Neural cell (in vitro differentiated cells): ENCODE results near the gene SYT2. TPM values are rescaled to one million over a fixed set of nuclear protein-coding genes. Genes with fewer than 3 reads are reported as not detected.

Experiments used
- H2AFZ ChIP-seq: fragments of 200-600, 300-800 bp; sonication (generic), shearing (Covaris generic); 2 replicates; pipeline ENCODE4 v1.6.0; 2014; ENCODE audit warnings: low read depth, mild to moderate bottlenecking, antibody characterized with exemption, low read length, moderate library complexity
- H3F3A ChIP-seq: fragments of 200-600 bp; shearing (Covaris generic); 2 replicates; pipeline ENCODE4 v1.6.1; 2016; ENCODE audit warnings: mild to moderate bottlenecking, moderate library complexity, mixed read lengths, antibody characterized with exemption, low read length; ENCODE audit not compliant: insufficient read depth, poor library complexity, severe bottlenecking
- H3K27ac ChIP-seq: fragments of 200-600, 300-800 bp; sonication (generic), shearing (Covaris generic); 2 replicates; pipeline ENCODE4 v1.5.1; 2014; ENCODE audit warnings: mild to moderate bottlenecking, low read length, moderate library complexity
- H3K27me3 ChIP-seq: fragments of 300-800, 200-600 bp; sonication (generic), shearing (Covaris generic); 2 replicates; pipeline ENCODE4 v1.6.0; 2014; ENCODE audit warnings: mild to moderate bottlenecking, low read depth, low read length, moderate library complexity; ENCODE audit not compliant: insufficient read depth
- H3K36me3 ChIP-seq: fragments of 300-800, 200-600 bp; sonication (generic), shearing (Covaris generic); 2 replicates; pipeline ENCODE4 v1.5.1; 2014; ENCODE audit warnings: mild to moderate bottlenecking, antibody characterized with exemption, low read length, moderate library complexity; ENCODE audit not compliant: insufficient read depth
- H3K4me2 ChIP-seq: fragments of 300-800, 200-600 bp; sonication (generic), shearing (Covaris generic); 2 replicates; pipeline ENCODE4 v1.6.0; 2014; ENCODE audit warnings: mild to moderate bottlenecking, low read length
- H3K4me3 ChIP-seq: fragments of 300-800, 200-600 bp; sonication (generic), shearing (Covaris generic); 2 replicates; pipeline ENCODE4 v1.5.1; 2014; ENCODE audit warnings: mild to moderate bottlenecking, low read length, moderate library complexity
- H3K79me2 ChIP-seq: fragments of 200-600 bp; shearing (Covaris generic); replicated peaks from 2 replicates; pipeline ENCODE4 v1.6.0; 2014; ENCODE audit warnings: mild to moderate bottlenecking, low read length, moderate library complexity; ENCODE audit not compliant: insufficient read depth
- H3K9ac ChIP-seq: fragments of 300-800, 200-600 bp; sonication (generic), shearing (Covaris generic); 2 replicates; pipeline ENCODE4 v1.6.1; 2016; ENCODE audit warnings: mild to moderate bottlenecking, low read length, mixed read lengths
- H3K9me2 ChIP-seq: fragments of 200-600 bp; shearing (Covaris generic); 2 replicates; pipeline ENCODE4 v1.6.1; 2016; ENCODE audit warnings: mild to moderate bottlenecking, low read length, mixed read lengths; ENCODE audit not compliant: insufficient read depth
- H3K9me3 ChIP-seq: fragments of 200-600, 300-800 bp; sonication (generic), shearing (Covaris generic); 2 replicates; pipeline ENCODE4 v1.6.1; 2016; ENCODE audit warnings: mild to moderate bottlenecking, mixed run types, low read length, moderate library complexity, mixed read lengths
- H4K20me1 ChIP-seq: fragments of 200-600 bp; shearing (Covaris generic); 2 replicates; pipeline ENCODE4 v1.6.1; 2016; ENCODE audit warnings: mild to moderate bottlenecking, mixed run types; ENCODE audit not compliant: insufficient read depth
- EP300 ChIP-seq: fragments of 450-650 bp; conservative IDR thresholded peaks from 2 replicates; pipeline ENCODE4 v1.6.1; 2014; ENCODE audit warnings: antibody characterized with exemption, mild to moderate bottlenecking, moderate library complexity; ENCODE audit not compliant: poor library complexity, severe bottlenecking
- EZH2 ChIP-seq: fragments of 200-600, 300-800 bp; shearing (Covaris generic), sonication (generic); IDR thresholded peaks from 2 replicates; pipeline ENCODE4 v1.6.1; 2014; ENCODE audit warnings: antibody characterized with exemption, low read length, borderline replicate concordance, mild to moderate bottlenecking; ENCODE audit not compliant: insufficient read depth, poor library complexity, severe bottlenecking
- MXI1 ChIP-seq: fragments of 450-650 bp; conservative IDR thresholded peaks from 2 replicates; pipeline ENCODE4 v1.6.1; 2014; ENCODE audit warnings: antibody characterized with exemption, mild to moderate bottlenecking; ENCODE audit not compliant: poor library complexity, severe bottlenecking
- POLR2AphosphoS5 ChIP-seq: IDR thresholded peaks from 2 replicates; pipeline ENCODE4 v1.6.1; 2012
- RAD21 ChIP-seq: fragments of 450-650 bp; conservative IDR thresholded peaks from 2 replicates; pipeline ENCODE4 v1.6.1; 2014; ENCODE audit warnings: antibody characterized with exemption, mild to moderate bottlenecking, moderate library complexity
- SMC3 ChIP-seq: fragments of 450-650 bp; conservative IDR thresholded peaks from 2 replicates; pipeline ENCODE4 v1.6.1; 2014; ENCODE audit warnings: antibody characterized with exemption, mild to moderate bottlenecking, moderate library complexity; ENCODE audit not compliant: poor library complexity
- TAF1 ChIP-seq: IDR thresholded peaks from 2 replicates; pipeline ENCODE4 v1.6.1; 2012; ENCODE audit warnings: low read depth
- polyA plus RNA-seq: library from polyadenylated mRNA; depleted of rRNA; stranded (reverse); fragments of >200 nt; gene quantifications from 2 replicates; pipeline ENCODE4 v1.2.3, GENCODE V29; 2014
- TF ChIP-seq, protein P1 (sequence below): fragments of 450-650 bp; IDR thresholded peaks from 2 replicates; pipeline ENCODE4 v1.5.1; 2014; ENCODE audit warnings: antibody characterized with exemption, mild to moderate bottlenecking, moderate library complexity; ENCODE audit not compliant: poor library complexity, severe bottlenecking
- TF ChIP-seq, protein P2 (sequence below): IDR thresholded peaks from 2 replicates; pipeline ENCODE4 v1.6.1; 2012; ENCODE audit warnings: borderline replicate concordance

Gene SYT2
- polyA plus RNA-seq, 1 donor from 2014 or later: 0.04 TPM

DNA sequence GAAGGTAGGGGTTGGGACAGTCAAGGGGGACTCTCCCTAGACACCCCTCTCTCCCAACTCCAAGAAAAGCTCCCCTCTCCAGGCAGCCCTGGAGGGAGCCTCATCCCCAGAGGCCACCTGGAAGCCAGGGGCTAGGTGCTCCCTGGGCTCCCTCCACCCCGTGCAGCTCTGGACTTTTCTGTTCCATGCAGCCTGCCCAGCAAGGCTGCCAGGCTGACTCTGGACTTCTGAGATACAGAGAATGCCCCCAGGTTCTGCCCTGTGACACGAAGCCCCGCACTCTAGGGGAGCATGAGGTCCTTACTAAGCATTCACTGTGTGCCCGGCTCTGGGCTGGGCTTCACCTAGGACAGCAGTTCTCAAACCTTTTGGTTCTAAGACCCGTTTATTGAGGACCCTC is 10.2 kb downstream of the SYT2 start:
- H3K9ac ChIP-seq: no peak overlapping the region
- H4K20me1 ChIP-seq: no peaks in the 10 kb centered on the region
- H3K4me3 ChIP-seq: no peak overlapping the region
- no peak overlapping the region for H3K4me2 ChIP-seq
- H3K36me3 ChIP-seq: no peaks in the 10 kb centered on the region
- no peak overlapping the region for H2AFZ ChIP-seq
- peaks cover 19% of the 10 kb centered on the region for H3K27me3 ChIP-seq
- no peaks in the 10 kb centered on the region for H3F3A ChIP-seq
- TF ChIP-seq SMC3: no peak
- H3K9me3 ChIP-seq: no peaks in the 10 kb centered on the region
- no peaks in the 10 kb centered on the region for H3K9me2 ChIP-seq
- H3K27ac ChIP-seq: no peak overlapping the region
- no peaks in the 10 kb centered on the region for H3K79me2 ChIP-seq

DNA sequence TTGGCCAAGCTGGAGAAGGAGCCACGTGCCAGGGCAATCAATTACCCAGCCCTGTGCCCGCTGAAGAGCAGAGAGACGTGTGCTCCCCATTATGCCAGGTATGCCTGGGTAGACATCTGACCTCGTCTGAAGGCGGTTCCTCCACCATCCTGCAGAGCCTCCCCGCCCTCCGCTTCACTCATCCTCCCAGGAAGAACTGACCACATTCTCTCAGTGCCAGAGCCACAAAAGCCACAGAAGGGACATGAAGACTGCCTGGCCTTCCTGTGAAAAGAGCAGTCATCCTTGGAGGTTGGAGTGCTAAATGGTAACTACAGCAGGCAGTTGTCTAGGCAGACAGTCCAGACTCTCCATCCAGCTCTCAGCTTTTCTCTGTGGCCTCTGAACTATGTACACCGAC is 12.0 kb downstream of the SYT2 start:
- Histone ChIP-seq H3K4me2 (no peak overlapping the region), H3K79me2 (no peaks in the 10 kb centered on the region), H3K9ac (no peak overlapping the region), H4K20me1 (no peaks in the 10 kb centered on the region), H3K27ac (no peak overlapping the region), H3K4me3 (no peak overlapping the region), H3K9me2 (no peaks in the 10 kb centered on the region), H3F3A (no peaks in the 10 kb centered on the region), H3K9me3 (no peaks in the 10 kb centered on the region), H2AFZ (no peak overlapping the region), H3K27me3 (peaks cover 12% of the 10 kb centered on the region), H3K36me3 (no peaks in the 10 kb centered on the region)
- TF ChIP-seq SMC3 (no peak), EZH2 (no peak), MXI1 (no peak), TAF1 (no peak), EP300 (no peak), POLR2AphosphoS5 (no peak), RAD21 (no peak)
- TF ChIP-seq, protein P1, sequence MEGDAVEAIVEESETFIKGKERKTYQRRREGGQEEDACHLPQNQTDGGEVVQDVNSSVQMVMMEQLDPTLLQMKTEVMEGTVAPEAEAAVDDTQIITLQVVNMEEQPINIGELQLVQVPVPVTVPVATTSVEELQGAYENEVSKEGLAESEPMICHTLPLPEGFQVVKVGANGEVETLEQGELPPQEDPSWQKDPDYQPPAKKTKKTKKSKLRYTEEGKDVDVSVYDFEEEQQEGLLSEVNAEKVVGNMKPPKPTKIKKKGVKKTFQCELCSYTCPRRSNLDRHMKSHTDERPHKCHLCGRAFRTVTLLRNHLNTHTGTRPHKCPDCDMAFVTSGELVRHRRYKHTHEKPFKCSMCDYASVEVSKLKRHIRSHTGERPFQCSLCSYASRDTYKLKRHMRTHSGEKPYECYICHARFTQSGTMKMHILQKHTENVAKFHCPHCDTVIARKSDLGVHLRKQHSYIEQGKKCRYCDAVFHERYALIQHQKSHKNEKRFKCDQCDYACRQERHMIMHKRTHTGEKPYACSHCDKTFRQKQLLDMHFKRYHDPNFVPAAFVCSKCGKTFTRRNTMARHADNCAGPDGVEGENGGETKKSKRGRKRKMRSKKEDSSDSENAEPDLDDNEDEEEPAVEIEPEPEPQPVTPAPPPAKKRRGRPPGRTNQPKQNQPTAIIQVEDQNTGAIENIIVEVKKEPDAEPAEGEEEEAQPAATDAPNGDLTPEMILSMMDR: no peak
- TF ChIP-seq, protein P2, sequence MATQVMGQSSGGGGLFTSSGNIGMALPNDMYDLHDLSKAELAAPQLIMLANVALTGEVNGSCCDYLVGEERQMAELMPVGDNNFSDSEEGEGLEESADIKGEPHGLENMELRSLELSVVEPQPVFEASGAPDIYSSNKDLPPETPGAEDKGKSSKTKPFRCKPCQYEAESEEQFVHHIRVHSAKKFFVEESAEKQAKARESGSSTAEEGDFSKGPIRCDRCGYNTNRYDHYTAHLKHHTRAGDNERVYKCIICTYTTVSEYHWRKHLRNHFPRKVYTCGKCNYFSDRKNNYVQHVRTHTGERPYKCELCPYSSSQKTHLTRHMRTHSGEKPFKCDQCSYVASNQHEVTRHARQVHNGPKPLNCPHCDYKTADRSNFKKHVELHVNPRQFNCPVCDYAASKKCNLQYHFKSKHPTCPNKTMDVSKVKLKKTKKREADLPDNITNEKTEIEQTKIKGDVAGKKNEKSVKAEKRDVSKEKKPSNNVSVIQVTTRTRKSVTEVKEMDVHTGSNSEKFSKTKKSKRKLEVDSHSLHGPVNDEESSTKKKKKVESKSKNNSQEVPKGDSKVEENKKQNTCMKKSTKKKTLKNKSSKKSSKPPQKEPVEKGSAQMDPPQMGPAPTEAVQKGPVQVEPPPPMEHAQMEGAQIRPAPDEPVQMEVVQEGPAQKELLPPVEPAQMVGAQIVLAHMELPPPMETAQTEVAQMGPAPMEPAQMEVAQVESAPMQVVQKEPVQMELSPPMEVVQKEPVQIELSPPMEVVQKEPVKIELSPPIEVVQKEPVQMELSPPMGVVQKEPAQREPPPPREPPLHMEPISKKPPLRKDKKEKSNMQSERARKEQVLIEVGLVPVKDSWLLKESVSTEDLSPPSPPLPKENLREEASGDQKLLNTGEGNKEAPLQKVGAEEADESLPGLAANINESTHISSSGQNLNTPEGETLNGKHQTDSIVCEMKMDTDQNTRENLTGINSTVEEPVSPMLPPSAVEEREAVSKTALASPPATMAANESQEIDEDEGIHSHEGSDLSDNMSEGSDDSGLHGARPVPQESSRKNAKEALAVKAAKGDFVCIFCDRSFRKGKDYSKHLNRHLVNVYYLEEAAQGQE: no peak

DNA sequence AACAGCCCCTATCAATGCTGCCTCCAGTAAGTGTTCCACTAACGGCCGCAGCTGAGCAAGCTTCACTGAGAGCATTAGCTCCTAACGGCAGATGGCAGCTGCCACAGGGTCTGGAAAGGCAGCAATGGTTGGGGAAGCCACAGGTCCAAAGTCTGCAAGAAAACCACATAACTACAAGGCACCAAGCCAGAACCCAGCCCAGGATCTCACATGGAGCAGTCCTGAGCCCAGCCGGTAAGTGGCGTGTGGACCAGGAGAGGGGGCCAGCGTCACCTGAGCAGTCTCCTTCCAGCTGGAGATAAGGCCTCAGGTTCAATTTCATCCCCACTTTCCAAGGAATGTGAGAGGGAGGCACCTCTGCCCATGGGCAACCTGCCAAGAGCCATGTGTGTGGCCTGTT is 13.2 kb downstream of the SYT2 start:
- no peaks in the 10 kb centered on the region for H3K79me2 ChIP-seq
- H2AFZ ChIP-seq: no peak overlapping the region
- peaks cover 14% of the 10 kb centered on the region for H3K27me3 ChIP-seq
- H3K4me3 ChIP-seq: no peak overlapping the region
- H3K9ac ChIP-seq: no peak overlapping the region
- no peaks in the 10 kb centered on the region for H3K9me3 ChIP-seq
- H3K4me2 ChIP-seq: no peak overlapping the region
- TF ChIP-seq, protein P2: no peak
- TF ChIP-seq TAF1 (no peak), RAD21 (no peak), EP300 (no peak), EZH2 (no peak), MXI1 (no peak), SMC3 (no peak), POLR2AphosphoS5 (no peak)
- TF ChIP-seq, protein P1: no peak
- H3F3A ChIP-seq: no peaks in the 10 kb centered on the region
- no peaks in the 10 kb centered on the region for H3K36me3 ChIP-seq
- H4K20me1 ChIP-seq: no peaks in the 10 kb centered on the region
- H3K27ac ChIP-seq: no peak overlapping the region
- no peaks in the 10 kb centered on the region for H3K9me2 ChIP-seq
